Breast epithelium (tissue), 3 donors: Measurements from ENCODE around the gene RNF20.

Experiments
- CTCF ChIP-seq, 3 donors: fragments of 450-650 bp; IDR thresholded peaks; one replicate each; pipeline ENCODE4 v1.5.1; 2016 to 2017; ENCODE audit warnings: antibody characterized with exemption in 3 of 3, mild to moderate bottlenecking in 3 of 3, moderate library complexity in 3 of 3
- POLR2AphosphoS5 ChIP-seq, 3 donors: sonication (generic); formaldehyde crosslinking; IDR thresholded peaks; one replicate each; pipeline ENCODE4 v1.6.1; 2017; ENCODE audit warnings: antibody characterized with exemption in 3 of 3

DNA sequence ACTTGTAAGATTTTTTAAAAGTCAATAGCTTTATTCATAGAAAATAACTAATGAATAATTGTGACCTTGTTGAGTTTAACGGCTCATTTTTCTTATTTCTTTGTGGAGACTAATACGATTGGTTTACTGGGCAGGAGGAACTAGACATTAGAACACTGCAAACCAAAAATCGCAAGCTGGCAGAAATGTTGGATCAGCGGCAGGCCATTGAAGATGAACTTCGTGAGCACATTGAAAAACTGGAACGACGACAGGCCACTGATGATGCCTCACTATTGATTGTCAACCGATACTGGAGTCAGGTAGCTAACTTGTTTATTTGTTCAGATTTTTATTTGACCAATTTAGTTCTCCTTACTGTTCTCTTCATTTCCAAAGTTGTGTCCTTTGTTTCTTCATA lies 6.4 kb downstream of the RNF20 start:
- TF ChIP-seq CTCF (IDR thresholded peaks at IDR 0.05) (no peak), POLR2AphosphoS5 (IDR thresholded peaks at IDR 0.05) (no peak)
